Right atrium auricular region (tissue), 2 donors: ENCODE results near the gene ORMDL1. TPM values are rescaled to one million over a fixed set of nuclear protein-coding genes. Genes with fewer than 3 reads are reported as not detected.

Experiments
- DNase-seq: peaks from one replicate; pipeline ENCODE4 v3.0.0-alpha.2; 2019; ENCODE audit warnings: low spot score
- H3K27ac ChIP-seq, 2 donors: fragments of 200-600 bp; sonication (generic); 1 replicate in 1 of 2; 2 replicates in 1 of 2; pipeline ENCODE4 v1.5.1; 2016 to 2019
- H3K27me3 ChIP-seq, 2 donors: fragments of 200-600 bp; sonication (generic); one replicate each; pipeline versions ENCODE4 v1.5.1 to v1.6.0; 2017 to 2019
- H3K36me3 ChIP-seq: fragments of 200-600 bp; sonication (generic); one replicate; pipeline ENCODE4 v1.5.1; 2016
- H3K4me1 ChIP-seq, 2 donors: fragments of 200-600 bp; sonication (generic); one replicate each; pipeline versions ENCODE4 v1.5.1 to v1.6.0; 2017 to 2019
- H3K4me3 ChIP-seq, 2 donors: fragments of 200-600 bp; sonication (generic); 1 replicate in 1 of 2; 2 replicates in 1 of 2; pipeline ENCODE4 v1.5.1; 2017 to 2019; ENCODE audit warnings: mild to moderate bottlenecking in 1 of 2, moderate library complexity in 1 of 2
- H3K9me3 ChIP-seq, 2 donors: fragments of 200-600 bp; sonication (generic); one replicate each; pipeline ENCODE4 v1.5.1; 2019
- total RNA-seq, 2 donors: library from RNA; depleted of rRNA; stranded (reverse); fragments of >200 nt; gene quantifications; one replicate each; pipeline ENCODE4 v1.1.0, GENCODE V29; 2016
- TF ChIP-seq, protein P1 (sequence below), 2 donors: fragments of 200-600 bp; sonication (generic); IDR thresholded peaks; one replicate each; pipeline ENCODE4 v1.5.1; 2019; ENCODE audit warnings: antibody characterized with exemption in 2 of 2

Gene ORMDL1
- total RNA-seq, 2 donors from 2014 or later: 27.3 to 33.3 TPM

DNA sequence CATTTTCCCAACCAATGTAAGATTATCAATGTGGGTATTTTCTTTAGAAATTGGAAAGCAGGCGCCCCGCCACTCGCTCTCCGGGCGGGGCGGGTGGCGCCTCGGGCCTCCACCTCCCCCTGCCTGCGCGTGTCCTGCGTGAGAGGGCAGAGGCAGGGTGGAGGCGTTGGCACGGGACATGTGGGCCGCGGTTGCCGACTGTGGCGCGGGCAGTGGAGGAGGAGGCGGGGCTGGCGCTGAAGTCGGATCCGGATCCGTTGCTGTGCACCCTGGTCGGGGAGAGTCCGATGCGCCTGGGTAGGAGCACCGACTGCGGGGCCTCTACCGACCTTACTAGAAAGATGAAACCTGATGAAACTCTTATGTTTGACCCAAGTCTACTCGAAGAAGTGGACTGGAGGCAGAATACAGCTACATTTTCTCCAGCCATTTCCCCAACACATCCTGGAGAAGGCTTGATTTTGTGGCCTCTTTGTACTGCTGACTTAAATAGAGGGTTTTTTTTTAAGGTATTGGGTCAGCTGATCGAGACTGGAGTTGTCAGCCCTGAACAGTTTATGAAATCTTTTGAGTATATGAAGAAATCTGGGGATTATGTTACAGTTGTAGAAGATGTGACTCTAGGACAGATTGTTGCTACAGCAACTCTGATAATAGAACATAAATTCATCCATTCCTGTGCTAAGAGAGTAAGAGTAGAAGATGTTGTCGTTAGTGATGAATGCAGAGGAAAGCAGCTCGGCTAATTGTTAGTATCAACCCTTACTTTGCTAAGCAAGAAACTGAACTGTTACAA lies 38.0 kb upstream of the ORMDL1 start:
- Histone ChIP-seq H3K36me3 (peaks cover 6% of the 10 kb centered on the region), H3K27me3 (no peaks in the 10 kb centered on the region), H3K9me3 (no peaks in the 10 kb centered on the region), H3K4me1 (no peaks in the 10 kb centered on the region), H3K4me3 (no peak overlapping the region), H3K27ac (no peak overlapping the region)
- DNase-seq: no peak
- TF ChIP-seq, protein P1, sequence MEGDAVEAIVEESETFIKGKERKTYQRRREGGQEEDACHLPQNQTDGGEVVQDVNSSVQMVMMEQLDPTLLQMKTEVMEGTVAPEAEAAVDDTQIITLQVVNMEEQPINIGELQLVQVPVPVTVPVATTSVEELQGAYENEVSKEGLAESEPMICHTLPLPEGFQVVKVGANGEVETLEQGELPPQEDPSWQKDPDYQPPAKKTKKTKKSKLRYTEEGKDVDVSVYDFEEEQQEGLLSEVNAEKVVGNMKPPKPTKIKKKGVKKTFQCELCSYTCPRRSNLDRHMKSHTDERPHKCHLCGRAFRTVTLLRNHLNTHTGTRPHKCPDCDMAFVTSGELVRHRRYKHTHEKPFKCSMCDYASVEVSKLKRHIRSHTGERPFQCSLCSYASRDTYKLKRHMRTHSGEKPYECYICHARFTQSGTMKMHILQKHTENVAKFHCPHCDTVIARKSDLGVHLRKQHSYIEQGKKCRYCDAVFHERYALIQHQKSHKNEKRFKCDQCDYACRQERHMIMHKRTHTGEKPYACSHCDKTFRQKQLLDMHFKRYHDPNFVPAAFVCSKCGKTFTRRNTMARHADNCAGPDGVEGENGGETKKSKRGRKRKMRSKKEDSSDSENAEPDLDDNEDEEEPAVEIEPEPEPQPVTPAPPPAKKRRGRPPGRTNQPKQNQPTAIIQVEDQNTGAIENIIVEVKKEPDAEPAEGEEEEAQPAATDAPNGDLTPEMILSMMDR (IDR thresholded peaks at IDR 0.05): no peak

DNA sequence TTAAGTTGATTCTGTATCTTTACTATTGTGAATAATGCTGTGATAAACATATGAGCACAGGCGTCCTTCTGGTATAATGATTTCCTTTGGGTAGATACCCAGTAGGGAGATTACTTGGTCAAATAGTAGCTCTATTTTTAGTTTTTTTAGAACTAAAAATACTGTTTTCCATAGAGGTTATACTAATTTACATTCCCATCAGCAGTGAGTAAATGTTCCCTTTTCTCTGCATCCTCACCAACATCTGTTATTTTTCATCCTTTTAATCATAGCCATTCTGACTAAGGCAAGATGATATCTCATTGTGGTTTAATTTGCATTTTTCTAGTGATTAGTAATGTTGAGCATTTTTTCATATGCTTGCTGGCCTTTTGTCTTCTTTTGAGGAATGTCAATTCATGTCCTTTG lies 35.2 kb upstream of the ORMDL1 start:
- no peak overlapping the region for H3K4me3 ChIP-seq
- H3K36me3 ChIP-seq: peaks cover 6% of the 10 kb centered on the region
- no peak for DNase-seq
- no peaks in the 10 kb centered on the region for H3K9me3 ChIP-seq
- no peaks in the 10 kb centered on the region for H3K27me3 ChIP-seq
- no peak overlapping the region for H3K27ac ChIP-seq
- no peaks in the 10 kb centered on the region for H3K4me1 ChIP-seq
- TF ChIP-seq, protein P1 (IDR thresholded peaks at IDR 0.05): no peak

DNA sequence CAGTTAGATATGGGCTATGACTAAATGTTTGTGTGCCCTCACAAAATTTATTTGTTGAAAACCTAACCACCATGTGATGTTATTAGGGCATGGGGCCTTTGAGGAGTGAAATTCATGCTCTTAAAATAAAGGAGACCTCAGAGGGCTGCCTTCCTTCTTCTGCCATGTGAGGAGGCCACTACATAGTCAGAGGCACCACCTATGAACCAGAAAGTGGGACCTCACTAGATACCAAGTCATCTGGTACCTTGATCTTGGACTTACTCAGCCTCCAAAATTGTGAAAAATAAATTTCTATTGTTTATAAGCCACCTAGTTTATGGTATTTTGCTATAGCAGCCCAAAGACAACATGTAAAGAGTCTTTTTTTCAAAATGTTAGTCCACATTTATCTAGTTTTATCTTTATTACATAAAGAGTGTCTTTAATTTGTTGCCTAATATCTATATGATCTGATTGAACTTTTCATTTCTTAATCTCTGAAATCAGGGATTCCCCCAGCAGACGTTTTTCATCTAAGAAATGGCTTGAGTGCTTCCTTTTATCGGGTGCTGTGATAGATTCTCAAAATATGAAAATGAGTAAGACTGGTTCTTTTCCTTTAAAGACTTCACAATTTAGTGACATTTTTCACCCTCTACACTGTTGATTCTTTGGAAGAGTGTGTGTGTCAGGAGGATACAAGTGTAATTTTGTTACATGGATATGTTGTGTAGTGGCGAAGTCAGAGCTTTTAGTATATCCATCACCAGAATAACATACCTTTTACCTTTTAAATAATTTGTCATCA lies 34.3 kb upstream of the ORMDL1 start:
- Histone ChIP-seq H3K4me3 (no peak overlapping the region), H3K27ac (no peak overlapping the region), H3K36me3 (peaks cover 6% of the 10 kb centered on the region), H3K9me3 (no peaks in the 10 kb centered on the region), H3K4me1 (no peaks in the 10 kb centered on the region), H3K27me3 (no peaks in the 10 kb centered on the region)
- no peak for DNase-seq
- TF ChIP-seq, protein P1 (IDR thresholded peaks at IDR 0.05): no peak

DNA sequence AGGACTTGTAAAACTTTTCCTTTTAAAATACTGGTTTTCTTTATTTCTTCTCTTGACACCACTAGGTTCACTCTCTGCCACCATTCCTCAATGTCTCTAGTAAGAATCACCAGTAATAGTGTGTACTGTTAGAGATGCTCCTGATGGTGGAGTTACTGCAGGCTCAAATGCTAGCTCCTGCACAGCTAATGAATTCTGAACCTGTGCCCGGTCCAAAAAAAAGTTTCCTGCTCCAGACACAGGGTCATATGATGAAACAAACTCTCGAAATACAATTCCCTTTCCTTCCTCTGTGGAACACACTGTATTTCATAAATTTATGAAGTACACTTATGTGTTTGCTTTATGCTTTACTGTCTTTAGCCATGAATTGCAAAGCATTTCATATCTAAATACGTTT lies 19.3 kb upstream of the ORMDL1 start:
- Histone ChIP-seq H3K27ac (no peak overlapping the region), H3K4me3 (no peak overlapping the region)

DNA sequence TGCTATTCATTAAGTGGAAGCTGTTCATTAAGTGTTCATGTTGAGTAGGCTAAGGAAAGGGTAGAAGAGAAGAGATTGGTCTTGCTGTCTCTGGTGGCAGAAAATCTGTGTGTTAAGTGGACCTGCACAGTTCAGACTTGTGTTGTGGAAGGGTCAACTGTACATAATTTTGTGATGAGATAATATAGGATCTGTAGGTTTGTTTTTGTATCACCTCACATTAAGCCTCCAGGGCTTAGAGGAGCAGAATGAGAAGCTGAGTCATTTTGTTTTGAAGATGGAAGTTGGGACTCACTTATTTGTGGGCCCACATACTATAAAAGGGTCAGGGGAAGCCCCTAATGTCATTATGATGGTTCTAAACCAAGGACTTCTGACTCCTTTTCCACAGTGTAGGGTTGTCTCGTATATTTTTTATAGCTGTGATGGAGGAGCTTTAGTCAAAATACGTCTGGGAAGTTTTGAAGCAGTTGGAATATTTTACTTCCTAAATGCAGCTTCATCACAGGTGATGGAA lies 18.3 kb upstream of the ORMDL1 start:
- H3K27ac ChIP-seq: no peak overlapping the region
- H3K27me3 ChIP-seq: no peaks in the 10 kb centered on the region
- DNase-seq: no peak
- no peaks in the 10 kb centered on the region for H3K36me3 ChIP-seq
- no peaks in the 10 kb centered on the region for H3K9me3 ChIP-seq
- H3K4me1 ChIP-seq: no peaks in the 10 kb centered on the region
- TF ChIP-seq, protein P1 (IDR thresholded peaks at IDR 0.05): no peak
- no peak overlapping the region for H3K4me3 ChIP-seq

More for the DNA sequence above, 19.3 kb upstream of the ORMDL1 start:
- DNase-seq: no peak
- no peaks in the 10 kb centered on the region for H3K9me3 ChIP-seq
- no peaks in the 10 kb centered on the region for H3K36me3 ChIP-seq
- TF ChIP-seq, protein P1 (IDR thresholded peaks at IDR 0.05): no peak
- H3K27me3 ChIP-seq: no peaks in the 10 kb centered on the region
- H3K4me1 ChIP-seq: no peaks in the 10 kb centered on the region
